Activated naive CD8-positive, alpha-beta T cell treated with anti-CD3 and anti-CD28 coated beads, Interleukin-2, amount 10 ng/mL, durations not matched to agents 7 days and 5 days (primary cell): Measurements from ENCODE around the gene SELE. TPM values are rescaled to one million over a fixed set of nuclear protein-coding genes. Genes with fewer than 3 reads are reported as not detected.
"Not testable (repeated sequence)": the region's sequence is repeated elsewhere in the genome, so short reads cannot be mapped to it uniquely, and the experiment has no call there.

Source experiments
- ATAC-seq: fragments of 150-1000 bp; cut with Tn5 transposase; one replicate; pipeline ENCODE4 v1.10.0; 2021; ENCODE audit warnings: low read depth, moderate library complexity
- POLR2A ChIA-PET: fragments of 350-600 bp; sonication (Branson Sonifier 250); formaldehyde crosslinking; loops from one replicate; lab custom pipeline; 2021; ENCODE audit warnings: antibody characterized with exemption; lab: Charles Lee
- DNase-seq: peaks from one replicate; pipeline ENCODE4 v3.0.0; 2021
- H3K27ac Mint-ChIP-seq: one replicate; pipeline ENCODE4 v1.8.0; 2022; ENCODE audit warnings: mild to moderate bottlenecking, mixed read lengths
- H3K27me3 Mint-ChIP-seq: one replicate; pipeline ENCODE4 v1.8.0; 2022; ENCODE audit warnings: mild to moderate bottlenecking, moderate library complexity, mixed read lengths
- H3K36me3 Mint-ChIP-seq: one replicate; pipeline ENCODE4 v1.8.0; 2021; ENCODE audit warnings: mild to moderate bottlenecking, mixed read lengths
- H3K4me1 Mint-ChIP-seq: one replicate; pipeline ENCODE4 v1.8.0; 2021; ENCODE audit warnings: mixed read lengths
- H3K4me3 Mint-ChIP-seq: one replicate; pipeline ENCODE4 v1.8.0; 2022; ENCODE audit warnings: mild to moderate bottlenecking, moderate library complexity, mixed read lengths
- H3K9me3 Mint-ChIP-seq: one replicate; pipeline ENCODE4 v1.8.0; 2021; ENCODE audit warnings: mixed read lengths
- total RNA-seq, 2 experiments: library from RNA; stranded (reverse); gene quantifications; one replicate each; pipeline ENCODE4 v1.2.3, GENCODE V29; 2021

Gene SELE
- total RNA-seq, 2 experiments from 2014 or later: not detected

DNA sequence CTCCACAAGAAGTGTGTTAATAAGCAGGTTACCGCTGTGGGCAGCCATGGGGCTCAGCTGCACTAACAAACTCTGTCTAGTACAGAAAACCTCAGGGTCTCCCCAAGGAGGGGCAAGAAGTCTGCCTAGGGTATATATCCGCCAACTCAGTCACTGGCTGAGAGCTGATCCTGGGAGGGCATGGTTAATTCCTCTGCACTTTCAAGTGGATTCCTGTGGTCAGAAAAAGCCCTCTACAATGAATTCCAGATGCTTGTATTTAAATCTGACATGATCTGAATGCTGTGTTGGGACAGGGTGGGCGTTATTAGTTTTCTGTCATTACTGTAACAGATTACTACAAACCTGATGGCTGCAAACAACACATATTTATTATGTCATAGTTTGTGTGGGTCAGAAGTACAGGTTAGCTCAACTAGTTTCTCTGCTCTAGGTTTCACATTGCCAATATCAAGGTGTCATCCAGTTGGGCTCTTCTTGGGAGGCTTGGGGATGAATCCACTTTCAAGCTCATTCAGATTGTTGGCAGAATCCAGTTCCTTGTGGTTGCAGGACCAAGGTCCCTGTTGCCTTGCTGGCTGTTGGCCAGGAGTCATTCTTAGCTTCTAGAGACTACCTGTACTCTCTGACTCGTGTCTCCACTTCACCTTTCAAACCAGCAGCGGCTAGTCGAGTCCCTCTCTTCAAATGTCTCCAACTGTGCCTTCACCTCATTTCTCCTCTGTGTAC, 8.0 kb upstream of the SELE start:
- H3K27me3 Mint-ChIP-seq: peaks cover 14% of the 10 kb centered on the region
- POLR2A ChIA-PET: no interaction called here
- DNase-seq: no peak

GRCh38 chr1:169739980-169740379, 6.1 kb upstream of the SELE start:
- H3K27ac Mint-ChIP-seq: no peak overlapping the region
- POLR2A ChIA-PET: no interaction called here

More for the DNA sequence above, 8.0 kb upstream of the SELE start:
- Mint-ChIP-seq H3K4me1 (no peaks in the 10 kb centered on the region), H3K36me3 (no peaks in the 10 kb centered on the region), H3K9me3 (no peaks in the 10 kb centered on the region), H3K27ac (no peak overlapping the region), H3K4me3 (no peak overlapping the region)
- no peak for ATAC-seq

GRCh38 chr1:169731446-169731845, 2.4 kb downstream of the SELE start:
- no peak overlapping the region for H3K4me3 Mint-ChIP-seq
- H3K27ac Mint-ChIP-seq: no peak overlapping the region
- H3K27me3 Mint-ChIP-seq: peaks cover 16% of the 10 kb centered on the region
- no peaks in the 10 kb centered on the region for H3K4me1 Mint-ChIP-seq
- DNase-seq (no peak), ATAC-seq (no peak)
- H3K9me3 Mint-ChIP-seq: no peaks in the 10 kb centered on the region
- no peaks in the 10 kb centered on the region for H3K36me3 Mint-ChIP-seq
- POLR2A ChIA-PET: no interaction called here

More at GRCh38 chr1:169739980-169740379, 6.1 kb upstream of the SELE start:
- H3K36me3 Mint-ChIP-seq: no peaks in the 10 kb centered on the region
- peaks cover 20% of the 10 kb centered on the region for H3K27me3 Mint-ChIP-seq
- H3K4me1 Mint-ChIP-seq: no peaks in the 10 kb centered on the region
- no peaks in the 10 kb centered on the region for H3K9me3 Mint-ChIP-seq
- ATAC-seq (no peak), DNase-seq (no peak)
- H3K4me3 Mint-ChIP-seq: no peak overlapping the region

- POLR2A ChIA-PET: no interaction called here
- ATAC-seq (no peak), DNase-seq (no peak)
- Mint-ChIP-seq H3K9me3 (no peaks in the 10 kb centered on the region), H3K4me3 (no peak overlapping the region), H3K36me3 (no peaks in the 10 kb centered on the region), H3K27me3 (peaks cover 11% of the 10 kb centered on the region), H3K4me1 (no peaks in the 10 kb centered on the region), H3K27ac (no peak overlapping the region)
Observed at GRCh38 chr1:169729991-169730390, 3.9 kb downstream of the SELE start.

DNA sequence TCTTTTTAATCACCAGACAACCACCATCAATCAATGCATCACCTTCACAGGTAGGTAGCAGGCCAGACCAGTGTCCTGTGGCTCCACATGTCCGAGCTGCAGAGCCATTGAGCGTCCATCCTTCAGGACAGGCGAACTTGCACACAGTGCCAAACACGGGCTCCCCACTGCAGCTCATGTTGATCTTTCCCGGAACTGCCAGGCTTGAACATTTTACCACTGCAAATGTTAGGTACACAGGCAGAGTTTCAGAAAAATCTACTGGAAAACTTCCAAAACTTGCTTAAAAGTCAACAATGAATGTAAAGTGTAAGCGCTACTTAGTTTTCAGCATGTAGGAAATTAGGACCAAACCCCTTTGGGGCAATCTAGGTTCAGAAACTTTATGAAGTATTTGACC, 6.6 kb downstream of the SELE start:
- Mint-ChIP-seq H3K4me3 (no peak overlapping the region), H3K9me3 (no peaks in the 10 kb centered on the region), H3K36me3 (no peaks in the 10 kb centered on the region), H3K27me3 (peaks cover 11% of the 10 kb centered on the region), H3K4me1 (no peaks in the 10 kb centered on the region), H3K27ac (no peak overlapping the region)
- no peak for ATAC-seq
- no peak for DNase-seq
- POLR2A ChIA-PET: no interaction called here

- ATAC-seq (no peak), DNase-seq (no peak)
- no peaks in the 10 kb centered on the region for H3K36me3 Mint-ChIP-seq
- H3K4me3 Mint-ChIP-seq: no peak overlapping the region
- no peaks in the 10 kb centered on the region for H3K4me1 Mint-ChIP-seq
- H3K27ac Mint-ChIP-seq: no peak overlapping the region
- POLR2A ChIA-PET: no interaction called here
- peaks cover 11% of the 10 kb centered on the region for H3K27me3 Mint-ChIP-seq
- H3K9me3 Mint-ChIP-seq: no peaks in the 10 kb centered on the region
Observed at GRCh38 chr1:169726851-169727250, 7.0 kb downstream of the SELE start.

DNA sequence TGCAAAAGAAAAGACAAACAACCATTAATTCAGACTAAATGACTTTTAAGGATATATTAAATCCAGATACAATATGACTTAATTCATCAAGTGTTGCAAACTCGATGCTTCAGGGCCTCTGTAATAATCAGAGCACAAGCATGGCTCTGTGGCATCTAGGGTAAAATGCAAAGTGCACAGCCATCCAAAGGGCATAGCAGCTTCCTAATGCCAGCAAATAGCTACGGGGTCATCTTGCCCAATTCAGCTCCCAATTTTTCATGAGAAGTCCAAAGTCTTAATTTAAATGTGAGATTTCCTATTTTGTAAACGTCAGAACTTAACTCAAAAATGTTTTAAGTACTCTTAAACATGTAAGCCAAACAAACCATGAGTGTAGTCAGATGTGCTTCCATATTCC, 7.9 kb downstream of the SELE start:
- POLR2A ChIA-PET: no interaction called here
- ATAC-seq: no peak
- H3K4me1 Mint-ChIP-seq: no peaks in the 10 kb centered on the region
- H3K27me3 Mint-ChIP-seq: peaks cover 15% of the 10 kb centered on the region
- H3K27ac Mint-ChIP-seq: no peak overlapping the region
- no peak for DNase-seq
- H3K4me3 Mint-ChIP-seq: no peak overlapping the region
- no peaks in the 10 kb centered on the region for H3K9me3 Mint-ChIP-seq
- H3K36me3 Mint-ChIP-seq: no peaks in the 10 kb centered on the region

DNA sequence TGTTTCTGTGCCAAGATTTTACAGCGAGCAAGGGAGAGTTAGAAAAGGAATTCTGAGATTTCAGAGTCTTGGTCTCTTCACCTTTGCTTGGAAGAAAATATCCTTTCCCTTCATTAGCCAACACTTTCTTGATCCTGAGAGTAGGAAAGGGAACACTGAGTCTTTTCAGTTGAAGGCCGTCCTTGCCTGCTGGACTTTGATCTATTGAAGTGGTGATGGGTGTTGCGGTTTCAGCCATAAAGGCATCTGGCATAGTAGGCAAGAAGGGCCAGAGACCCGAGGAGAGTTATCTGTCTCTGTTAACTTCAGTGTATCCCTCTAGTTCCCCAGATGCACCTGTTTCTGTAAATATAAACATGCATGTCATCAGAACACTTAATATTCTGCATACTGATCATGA, 9.7 kb downstream of the SELE start:
- Mint-ChIP-seq H3K4me1 (no peaks in the 10 kb centered on the region), H3K4me3 (no peak overlapping the region), H3K9me3 (no peaks in the 10 kb centered on the region), H3K36me3 (no peaks in the 10 kb centered on the region), H3K27me3 (peaks cover 12% of the 10 kb centered on the region), H3K27ac (no peak overlapping the region)
- POLR2A ChIA-PET: no interaction called here
- ATAC-seq (no peak), DNase-seq (no peak)

GRCh38 chr1:169723763-169724162, 10.1 kb downstream of the SELE start:
- Mint-ChIP-seq H3K9me3 (no peaks in the 10 kb centered on the region), H3K4me3 (no peak overlapping the region), H3K27me3 (peaks cover 8% of the 10 kb centered on the region), H3K4me1 (no peaks in the 10 kb centered on the region), H3K27ac (no peak overlapping the region), H3K36me3 (no peaks in the 10 kb centered on the region)
- POLR2A ChIA-PET: no interaction called here
- DNase-seq (no peak), ATAC-seq (no peak)

DNA sequence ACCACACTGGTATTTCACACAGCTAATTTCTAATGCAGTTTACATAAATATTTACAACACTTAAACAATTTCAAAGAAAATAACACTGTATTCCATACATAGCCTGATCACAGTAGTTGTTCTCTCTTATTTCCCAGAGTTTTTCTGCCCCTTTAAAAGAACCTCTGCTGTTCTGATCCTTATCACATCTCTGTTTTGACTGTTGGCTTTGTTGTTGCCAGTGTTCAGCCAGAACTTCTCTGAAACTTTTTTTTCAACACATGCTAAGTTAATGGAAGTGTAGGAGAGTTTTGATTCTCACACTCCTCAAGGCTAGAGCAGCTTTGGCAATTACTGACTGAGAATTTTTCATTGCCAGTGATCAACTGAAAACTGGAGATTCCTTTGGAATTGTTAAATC, 11.1 kb downstream of the SELE start:
- H3K9me3 Mint-ChIP-seq: no peaks in the 10 kb centered on the region
- H3K4me3 Mint-ChIP-seq: no peak overlapping the region

GRCh38 chr1:169715100-169715499, 18.8 kb downstream of the SELE start:
- ATAC-seq, DNase-seq, H3K4me3 Mint-ChIP-seq, H3K27ac Mint-ChIP-seq, H3K36me3 Mint-ChIP-seq, H3K4me1 Mint-ChIP-seq, POLR2A ChIA-PET: not testable (repeated sequence)
- H3K9me3 Mint-ChIP-seq: peaks cover 16% of the 10 kb centered on the region
- H3K27me3 Mint-ChIP-seq: peaks cover 26% of the 10 kb centered on the region

More for the DNA sequence above, 11.1 kb downstream of the SELE start:
- H3K4me1 Mint-ChIP-seq: no peaks in the 10 kb centered on the region
- ATAC-seq (no peak), DNase-seq (no peak)
- POLR2A ChIA-PET: no interaction called here
- H3K27ac Mint-ChIP-seq: no peak overlapping the region
- peaks cover 10% of the 10 kb centered on the region for H3K27me3 Mint-ChIP-seq
- H3K36me3 Mint-ChIP-seq: no peaks in the 10 kb centered on the region

DNA sequence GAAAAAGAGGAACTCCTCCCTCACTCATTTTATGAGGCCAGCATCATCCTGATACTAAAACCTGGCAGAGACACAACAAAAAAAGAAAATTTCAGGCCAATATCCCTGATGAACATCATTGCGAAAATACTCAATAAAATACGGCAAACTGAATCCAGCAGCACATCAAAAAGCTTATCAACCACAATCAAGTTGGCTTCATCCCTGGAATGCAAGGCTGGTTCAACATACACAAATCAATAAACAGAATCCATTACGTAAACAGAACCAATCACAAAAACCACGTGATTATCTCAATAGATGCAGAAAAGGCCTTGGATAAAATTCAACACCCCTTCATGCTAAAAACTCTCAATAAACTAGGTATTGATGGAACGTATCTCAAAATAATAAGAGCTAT, 20.8 kb downstream of the SELE start:
- peaks cover 23% of the 10 kb centered on the region for H3K27me3 Mint-ChIP-seq
- H3K36me3 Mint-ChIP-seq, H3K27ac Mint-ChIP-seq, POLR2A ChIA-PET, H3K4me3 Mint-ChIP-seq, ATAC-seq, DNase-seq: not testable (repeated sequence)
- peaks cover 16% of the 10 kb centered on the region for H3K9me3 Mint-ChIP-seq
- H3K4me1 Mint-ChIP-seq: peaks cover 16% of the 10 kb centered on the region

- POLR2A ChIA-PET: interaction anchor here (0.9 to 1.3 kb wide), 5 partner anchors 15 to 1273 kb away, joined by 3 to 8 read pairs (median 6); partner anchors contain the start of gene F5
- Mint-ChIP-seq H3K4me3 (peak overlapping the region; percentile 87), H3K9me3 (peaks cover 13% of the 10 kb centered on the region), H3K4me1 (peaks cover 18% of the 10 kb centered on the region), H3K36me3 (peaks cover 6% of the 10 kb centered on the region), H3K27me3 (peaks cover 18% of the 10 kb centered on the region), H3K27ac (no peak overlapping the region)
- ATAC-seq (no peak), DNase-seq (no peak)
Observed at GRCh38 chr1:169712309-169712631, 21.6 kb downstream of the SELE start.
